B cell (primary cell): ENCODE data around the gene LCN15. TPM values are rescaled to one million over a fixed set of nuclear protein-coding genes. Genes with fewer than 3 reads are reported as not detected.
"Not testable (repeated sequence)": the region's sequence is repeated elsewhere in the genome, so short reads cannot be mapped to it uniquely, and the experiment has no call there.

ENCODE experiments used
- ATAC-seq: fragments of 200-7000 bp; cut with Tn5 transposase; one replicate; pipeline ENCODE4 v1.10.0; 2021; ENCODE audit warnings: low read depth, mild to moderate bottlenecking, moderate number of reproducible peaks, moderate library complexity
- CTCF ChIA-PET: fragments of 350-600 bp; sonication (Branson Sonifier 250); formaldehyde crosslinking; loops from one replicate; lab custom pipeline; 2021; ENCODE audit warnings: antibody characterized with exemption, inconsistent platforms; lab: Charles Lee
- POLR2A ChIA-PET: fragments of 350-600 bp; sonication (Branson Sonifier 250); formaldehyde crosslinking; loops from one replicate; lab custom pipeline; 2021; ENCODE audit warnings: antibody characterized with exemption; lab: Charles Lee
- DNase-seq: peaks from one replicate; pipeline ENCODE4 v3.0.0; 2013
- H2AFZ ChIP-seq: 2 replicates; pipeline ENCODE4 v1.6.1; 2012; ENCODE audit warnings: mild to moderate bottlenecking, low read depth, low read length; ENCODE audit not compliant: insufficient read depth, poor library complexity, severe bottlenecking
- H3K27ac ChIP-seq, 2 donors: 1 replicate in 1 of 2; 2 replicates in 1 of 2; pipeline ENCODE4 v1.5.1; 2012 to 2013; ENCODE audit warnings: low read length in 2 of 2, mild to moderate bottlenecking in 2 of 2, moderate library complexity in 1 of 2
- H3K27me3 ChIP-seq, 4 experiments: fragments of 200-600 bp in 1 of 4; sonication (generic) in 1 of 4; replicated peaks in 1 of 4; 1 replicate in 2 of 4; 2 replicates in 2 of 4; pipeline versions ENCODE4 v1.6.1 to v1.7.0; 2013 to 2016; ENCODE audit warnings: low read length in 3 of 4, mild to moderate bottlenecking in 2 of 4, mixed read lengths in 1 of 4, moderate library complexity in 1 of 4; ENCODE audit not compliant: insufficient read depth in 4 of 4, control insufficient read depth in 3 of 4; ENCODE audit errors: control extremely low read depth in 1 of 4
- H3K36me3 ChIP-seq, 2 experiments: replicated peaks in 1 of 2; 1 replicate in 1 of 2; 2 replicates in 1 of 2; pipeline versions ENCODE4 v1.6.1 to v1.7.1; 2013; ENCODE audit warnings: low read length in 1 of 2; ENCODE audit not compliant: insufficient read depth in 2 of 2, control insufficient read depth in 1 of 2; ENCODE audit errors: control extremely low read depth in 1 of 2, extremely low read depth in 1 of 2
- H3K4me1 ChIP-seq, 2 donors: fragments of 200-600 bp in 1 of 2; sonication (generic) in 1 of 2; 1 replicate in 1 of 2; 2 replicates in 1 of 2; pipeline versions ENCODE4 v1.5.1 to v1.6.1; 2013 to 2017; ENCODE audit warnings: low read length in 2 of 2; ENCODE audit not compliant: control insufficient read depth in 2 of 2, insufficient read depth in 2 of 2
- H3K4me2 ChIP-seq: replicated peaks from 2 replicates; pipeline ENCODE3; 2012; ENCODE audit warnings: mild to moderate bottlenecking, low read depth, low read length; ENCODE audit not compliant: poor library complexity, severe bottlenecking
- H3K4me3 ChIP-seq, 5 experiments: fragments of 200-600 bp in 1 of 5; sonication (generic) in 1 of 5; 1 replicate in 3 of 5; 2 replicates in 2 of 5; pipeline versions ENCODE4 v1.5.1 to v1.7.0; 2011 to 2016; ENCODE audit warnings: low read length in 4 of 5, mild to moderate bottlenecking in 4 of 5, low read depth in 2 of 5, control low read depth in 1 of 5, moderate library complexity in 1 of 5; ENCODE audit not compliant: insufficient read depth in 1 of 5; ENCODE audit errors: control extremely low read depth in 1 of 5, extremely low read depth in 1 of 5
- H3K79me2 ChIP-seq: fragments of 200-600 bp; sonication (generic); one replicate; pipeline ENCODE4 v1.6.0; 2016; ENCODE audit warnings: low read length; ENCODE audit not compliant: control insufficient read depth, insufficient read depth
- H3K9ac ChIP-seq: fragments of 200-600 bp; sonication (generic); 2 replicates; pipeline ENCODE4 v1.6.1; 2017; ENCODE audit warnings: mild to moderate bottlenecking, low read length, moderate library complexity
- H3K9me3 ChIP-seq, 3 donors: one replicate each; pipeline versions ENCODE4 v1.6.1 to v1.7.1; 2013; ENCODE audit warnings: low read length in 2 of 3; ENCODE audit not compliant: control insufficient read depth in 2 of 3, insufficient read depth in 1 of 3; ENCODE audit errors: control extremely low read depth in 1 of 3
- H4K20me1 ChIP-seq: 2 replicates; pipeline ENCODE4 v1.6.0; 2012; ENCODE audit warnings: mild to moderate bottlenecking, low read length; ENCODE audit not compliant: insufficient read depth, control insufficient read depth, poor library complexity, severe bottlenecking
- H3K27ac Mint-ChIP-seq: one replicate; pipeline ENCODE4 v1.8.0; 2021; ENCODE audit warnings: mixed read lengths
- H3K27me3 Mint-ChIP-seq: one replicate; pipeline ENCODE4 v1.8.0; 2021; ENCODE audit warnings: mixed read lengths
- H3K4me1 Mint-ChIP-seq: one replicate; pipeline ENCODE4 v1.8.0; 2021; ENCODE audit warnings: mixed read lengths
- H3K4me3 Mint-ChIP-seq: one replicate; pipeline ENCODE4 v1.8.0; 2021; ENCODE audit warnings: mixed read lengths
- H3K9me3 Mint-ChIP-seq: one replicate; pipeline ENCODE4 v1.8.0; 2022; ENCODE audit warnings: mixed read lengths; ENCODE audit not compliant: insufficient read depth
- WGBS: methylation state at CpG from one replicate; pipeline ENCODE4 v1.1.5; 2013; ENCODE audit warnings: missing lambda C conversion rate; ENCODE audit not compliant: insufficient coverage; 5-methylcytosine and 5-hydroxymethylcytosine counted together
- intact Hi-C: fragments of 100-400 bp; cut with micrococcal nuclease; formaldehyde crosslinking; loops from one replicate; pipeline ENCODE4 v1.10.0; 2022
- polyA plus RNA-seq: library from polyadenylated mRNA; depleted of rRNA; stranded (reverse); fragments of >200 nt; gene quantifications from 2 replicates; pipeline ENCODE4 v1.2.3, GENCODE V29; 2012
- total RNA-seq, 2 donors: library from RNA; stranded (reverse); fragments of 120-200 nt in 1 of 2; gene quantifications; 1 replicate in 1 of 2; 2 replicates in 1 of 2; pipeline versions ENCODE4 v1.2.3 to v1.2.4, GENCODE V29; 2013 to 2022
- TF ChIP-seq, protein P1 (sequence below): fragments of 200-600 bp; IDR thresholded peaks from one replicate; pipeline ENCODE4 v1.8.0; 2022; ENCODE audit warnings: antibody characterized with exemption, mild to moderate bottlenecking

The LCN15 gene
- total and polyA plus RNA-seq, 2 donors (not counting 1 experiment from before 2014, with no cell fraction given): not detected

DNA sequence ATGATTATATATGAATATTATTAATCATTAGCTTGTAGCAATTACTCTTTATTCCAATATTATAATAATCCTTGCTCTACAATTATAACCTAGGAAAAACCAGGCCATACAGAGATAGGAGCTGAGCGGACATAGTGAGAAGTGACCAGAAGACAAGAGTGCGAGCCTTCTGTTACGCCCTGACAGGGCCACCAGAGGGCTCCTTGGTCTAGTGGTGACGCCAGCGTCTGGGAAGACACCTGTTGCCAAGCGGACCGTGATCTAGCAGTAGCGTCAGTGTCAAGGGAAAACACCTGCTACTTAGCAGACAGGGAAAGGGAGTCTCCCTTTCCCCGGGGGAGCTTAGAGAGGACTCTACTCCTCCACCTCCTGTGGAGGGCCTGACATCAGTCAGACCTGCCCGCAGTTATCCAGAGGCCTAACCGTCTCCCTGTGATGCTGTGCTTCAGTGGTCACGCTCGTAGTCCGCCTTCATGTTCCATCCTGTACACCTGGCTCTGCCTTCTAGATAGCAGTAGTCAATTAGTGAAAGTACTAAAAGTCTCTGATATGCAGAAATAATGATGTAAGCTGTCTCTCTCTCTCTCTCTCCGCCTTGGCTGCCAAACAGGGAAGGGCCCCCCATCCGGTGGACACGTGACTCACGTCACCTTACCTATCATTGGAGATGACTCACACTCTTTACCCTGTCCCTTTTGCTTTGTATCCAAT, 2.2 kb upstream of the LCN15 start:
- H3K4me2 ChIP-seq: peak overlapping the region; percentile 45
- H3K27ac ChIP-seq: peak overlapping the region; percentile 57 to 79
- H3K4me3 ChIP-seq, H3K36me3 ChIP-seq, H4K20me1 ChIP-seq, H2AFZ ChIP-seq, H3K27me3 ChIP-seq, H3K9me3 ChIP-seq, H3K27me3 Mint-ChIP-seq, H3K9me3 Mint-ChIP-seq, H3K79me2 ChIP-seq: not testable (repeated sequence)
- H3K4me1 ChIP-seq: peaks cover 17 to 56% of the 10 kb centered on the region in 2 donors
- ATAC-seq: peak; percentile 18
- ChIA-PET CTCF (interaction anchor here (1.0 to 4.6 kb wide), 13 partner anchors 9 to 320 kb away, joined by 3 to 24 read pairs (median 6); partner anchors contain the start of genes LCN10, LCN8, MAN1B1 and TMEM141), POLR2A (interaction anchor here (0.5 to 2.2 kb wide), 5 partner anchors 9 to 268 kb away, joined by 3 to 8 read pairs (median 4); partner anchors contain the start of gene LCN8)
- H3K9ac ChIP-seq: peak overlapping the region; percentile 23
- DNase-seq: peak; percentile 91
- intact Hi-C loops: loop anchor here (2.0 kb wide), 1 partner anchor 24 kb away; the partner anchor contains the start of gene TMEM141
- TF ChIP-seq, protein P1, sequence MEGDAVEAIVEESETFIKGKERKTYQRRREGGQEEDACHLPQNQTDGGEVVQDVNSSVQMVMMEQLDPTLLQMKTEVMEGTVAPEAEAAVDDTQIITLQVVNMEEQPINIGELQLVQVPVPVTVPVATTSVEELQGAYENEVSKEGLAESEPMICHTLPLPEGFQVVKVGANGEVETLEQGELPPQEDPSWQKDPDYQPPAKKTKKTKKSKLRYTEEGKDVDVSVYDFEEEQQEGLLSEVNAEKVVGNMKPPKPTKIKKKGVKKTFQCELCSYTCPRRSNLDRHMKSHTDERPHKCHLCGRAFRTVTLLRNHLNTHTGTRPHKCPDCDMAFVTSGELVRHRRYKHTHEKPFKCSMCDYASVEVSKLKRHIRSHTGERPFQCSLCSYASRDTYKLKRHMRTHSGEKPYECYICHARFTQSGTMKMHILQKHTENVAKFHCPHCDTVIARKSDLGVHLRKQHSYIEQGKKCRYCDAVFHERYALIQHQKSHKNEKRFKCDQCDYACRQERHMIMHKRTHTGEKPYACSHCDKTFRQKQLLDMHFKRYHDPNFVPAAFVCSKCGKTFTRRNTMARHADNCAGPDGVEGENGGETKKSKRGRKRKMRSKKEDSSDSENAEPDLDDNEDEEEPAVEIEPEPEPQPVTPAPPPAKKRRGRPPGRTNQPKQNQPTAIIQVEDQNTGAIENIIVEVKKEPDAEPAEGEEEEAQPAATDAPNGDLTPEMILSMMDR: peak; percentile 62
- Mint-ChIP-seq H3K4me1 (peaks cover 36% of the 10 kb centered on the region), H3K27ac (peak overlapping the region; percentile 93), H3K4me3 (peak overlapping the region; percentile 74)
- WGBS: 27% methylated on average over 7 of the region's 18 CpGs

DNA sequence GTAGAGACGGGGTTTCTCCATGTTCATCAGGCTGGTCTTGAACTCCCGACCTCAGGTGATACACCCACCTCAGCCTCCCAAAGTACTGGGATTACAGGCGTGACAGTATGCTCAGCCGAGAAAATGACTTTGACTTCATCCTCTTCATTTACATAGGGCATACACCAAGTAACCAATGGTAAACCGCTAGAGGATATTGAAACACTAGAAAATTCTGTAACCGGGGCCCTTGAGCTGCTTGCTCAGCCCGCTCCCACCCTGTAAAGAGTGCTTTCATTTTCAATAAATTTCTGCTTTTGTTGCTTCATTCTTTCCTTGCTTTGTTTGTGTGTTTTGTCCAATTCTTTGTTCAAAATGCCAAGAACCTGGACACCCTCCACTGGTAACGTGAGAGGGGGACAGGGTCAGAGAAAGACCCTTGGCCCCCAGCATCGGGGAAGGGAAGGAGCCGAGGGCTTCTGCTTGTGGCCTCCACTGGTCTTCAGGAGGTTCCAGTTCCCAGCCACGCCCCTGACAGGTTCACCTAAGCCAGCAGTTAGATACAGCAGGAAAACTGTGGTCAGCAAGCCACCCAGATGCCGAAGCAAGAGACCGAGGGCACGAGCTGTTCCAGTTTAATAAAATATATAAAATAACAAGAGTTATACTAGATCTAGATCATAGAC, 1.6 kb upstream of the LCN15 start:
- ChIA-PET CTCF (interaction anchor here (1.0 to 4.6 kb wide), 13 partner anchors 8 to 321 kb away, joined by 3 to 24 read pairs (median 6); partner anchors contain the start of genes LCN10, LCN8, MAN1B1 and TMEM141), POLR2A (interaction anchor here (0.8 to 2.2 kb wide), 4 partner anchors 8 to 269 kb away, joined by 3 to 8 read pairs (median 4); partner anchors contain the start of gene LCN8)
- Histone ChIP-seq H3K4me1 (peaks cover 20 to 63% of the 10 kb centered on the region in 2 donors), H3K27ac (peak overlapping the region; percentile 51 to 79), H3K4me2 (peak overlapping the region; percentile 43)
- not testable (repeated sequence) for H4K20me1 ChIP-seq, H3K27me3 ChIP-seq, H3K27me3 Mint-ChIP-seq, H3K9ac ChIP-seq, H3K36me3 ChIP-seq, H3K9me3 ChIP-seq, H2AFZ ChIP-seq, H3K9me3 Mint-ChIP-seq, H3K4me3 ChIP-seq, H3K79me2 ChIP-seq
- intact Hi-C loops: loop anchor here (2.0 kb wide), 1 partner anchor 25 kb away; the partner anchor contains the start of gene TMEM141
- Mint-ChIP-seq H3K4me1 (peaks cover 42% of the 10 kb centered on the region), H3K4me3 (peak overlapping the region; percentile 76), H3K27ac (peak overlapping the region; percentile 88)
- 70% methylated on average over 8 of the region's 14 CpGs for WGBS
- DNase-seq (peak; percentile 70), ATAC-seq (peak; percentile 28)
